ACC112 (cell line): Measurements from ENCODE around the gene C3orf22.

Experiments
- H2AFZ ChIP-seq: fragments of 200-600 bp; sonication (generic); one replicate; pipeline ENCODE4 v1.6.0; 2017; ENCODE audit warnings: antibody characterized with exemption, low read length; ENCODE audit not compliant: unreplicated experiment
- H3K27ac ChIP-seq: fragments of 200-600 bp; sonication (generic); 2 replicates; pipeline ENCODE4 v1.5.1; 2014; ENCODE audit warnings: low read depth, mild to moderate bottlenecking, antibody characterized with exemption, low read length, moderate library complexity
- H3K27me3 ChIP-seq: fragments of 200-600 bp; sonication (generic); 2 replicates; pipeline ENCODE4 v1.6.1; 2014; ENCODE audit warnings: mild to moderate bottlenecking, antibody characterized with exemption, low read length, moderate library complexity, mixed read lengths; ENCODE audit not compliant: insufficient read depth
- H3K36me3 ChIP-seq: fragments of 200-600 bp; sonication (generic); 2 replicates; pipeline ENCODE4 v1.6.1; 2016; ENCODE audit warnings: mild to moderate bottlenecking, antibody characterized with exemption, low read length, moderate library complexity, mixed read lengths; ENCODE audit not compliant: insufficient read depth
- H3K4me1 ChIP-seq: fragments of 200-600 bp; sonication (generic); one replicate; pipeline ENCODE4 v1.6.1; 2016; ENCODE audit warnings: low read length, mixed read lengths; ENCODE audit not compliant: insufficient read depth, unreplicated experiment, control insufficient read depth
- H3K4me3 ChIP-seq: fragments of 200-600 bp; sonication (generic); 2 replicates; pipeline ENCODE4 v1.5.1; 2014; ENCODE audit warnings: mild to moderate bottlenecking, low read depth, low read length
- H3K79me2 ChIP-seq: fragments of 200-600 bp; sonication (generic); one replicate; pipeline ENCODE4 v1.6.0; 2016; ENCODE audit warnings: low read length; ENCODE audit not compliant: control insufficient read depth, unreplicated experiment, insufficient read depth

C3orf22 gene

DNA sequence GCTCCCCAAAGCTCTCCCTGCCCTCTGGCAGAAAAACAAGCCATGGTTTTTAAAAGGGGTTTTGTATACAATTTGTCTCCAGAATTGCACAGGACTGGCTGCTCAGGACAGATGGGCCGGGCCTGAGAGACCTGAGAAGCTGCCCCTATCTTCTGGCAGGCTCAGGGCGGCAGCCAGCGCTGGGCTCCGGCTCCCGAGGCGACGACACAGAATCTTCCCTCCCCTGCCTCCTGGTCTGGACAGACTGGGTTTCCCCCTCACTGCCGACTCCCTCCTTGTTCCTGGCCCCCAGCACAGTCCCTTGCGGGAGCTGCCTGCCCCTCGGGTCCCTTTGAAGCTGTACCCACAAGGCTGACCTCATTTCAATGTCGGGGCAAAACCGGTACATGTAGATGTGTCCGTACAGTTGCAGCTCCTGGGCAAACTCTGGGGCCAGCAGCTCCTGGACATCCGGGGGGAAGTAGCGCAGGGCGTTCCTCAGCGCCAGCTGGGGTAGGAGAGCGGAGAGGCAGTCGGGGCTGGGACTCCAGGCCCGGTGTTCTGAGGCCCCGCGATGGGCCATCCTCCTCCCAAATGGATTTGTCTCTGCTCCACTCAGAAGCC is 48.3 kb downstream of the C3orf22 start:
- H3K4me3 ChIP-seq: no peak overlapping the region
- H2AFZ ChIP-seq: no peak overlapping the region
- no peak overlapping the region for H3K27ac ChIP-seq
- peaks cover 7% of the 10 kb centered on the region for H3K4me1 ChIP-seq
- no peaks in the 10 kb centered on the region for H3K79me2 ChIP-seq
- peaks cover 8% of the 10 kb centered on the region; the same call in 1 of the 2 replicates for H3K27me3 ChIP-seq
- H3K36me3 ChIP-seq: no peaks in the 10 kb centered on the region

GRCh38 chr3:126509597-126510307 is 49.0 kb downstream of the C3orf22 start:
- Histone ChIP-seq H3K79me2 (no peaks in the 10 kb centered on the region), H3K27ac (no peak overlapping the region), H2AFZ (no peak overlapping the region), H3K4me1 (peaks cover 7% of the 10 kb centered on the region), H3K4me3 (no peak overlapping the region), H3K36me3 (no peaks in the 10 kb centered on the region), H3K27me3 (peaks cover 14% of the 10 kb centered on the region)

GRCh38 chr3:126508564-126508964 is 50.2 kb downstream of the C3orf22 start:
- Histone ChIP-seq H3K4me3 (no peak overlapping the region), H2AFZ (no peak overlapping the region)

GRCh38 chr3:126507886-126508285 is 50.8 kb downstream of the C3orf22 start:
- peaks cover 7% of the 10 kb centered on the region for H3K4me1 ChIP-seq
- no peak overlapping the region for H2AFZ ChIP-seq
- H3K79me2 ChIP-seq: no peaks in the 10 kb centered on the region
- no peaks in the 10 kb centered on the region for H3K36me3 ChIP-seq
- no peak overlapping the region for H3K27ac ChIP-seq
- peaks cover 19% of the 10 kb centered on the region for H3K27me3 ChIP-seq
- no peak overlapping the region for H3K4me3 ChIP-seq

More at GRCh38 chr3:126508564-126508964, 50.2 kb downstream of the C3orf22 start:
- Histone ChIP-seq H3K36me3 (no peaks in the 10 kb centered on the region), H3K79me2 (no peaks in the 10 kb centered on the region), H3K27me3 (peaks cover 19% of the 10 kb centered on the region), H3K4me1 (peaks cover 7% of the 10 kb centered on the region), H3K27ac (no peak overlapping the region)

GRCh38 chr3:126503701-126504100 is 55.0 kb downstream of the C3orf22 start:
- Histone ChIP-seq H3K79me2 (no peaks in the 10 kb centered on the region), H3K4me3 (no peak overlapping the region), H3K27me3 (peaks cover 19% of the 10 kb centered on the region), H2AFZ (no peak overlapping the region), H3K4me1 (peaks cover 6% of the 10 kb centered on the region), H3K36me3 (no peaks in the 10 kb centered on the region), H3K27ac (no peak overlapping the region)

DNA sequence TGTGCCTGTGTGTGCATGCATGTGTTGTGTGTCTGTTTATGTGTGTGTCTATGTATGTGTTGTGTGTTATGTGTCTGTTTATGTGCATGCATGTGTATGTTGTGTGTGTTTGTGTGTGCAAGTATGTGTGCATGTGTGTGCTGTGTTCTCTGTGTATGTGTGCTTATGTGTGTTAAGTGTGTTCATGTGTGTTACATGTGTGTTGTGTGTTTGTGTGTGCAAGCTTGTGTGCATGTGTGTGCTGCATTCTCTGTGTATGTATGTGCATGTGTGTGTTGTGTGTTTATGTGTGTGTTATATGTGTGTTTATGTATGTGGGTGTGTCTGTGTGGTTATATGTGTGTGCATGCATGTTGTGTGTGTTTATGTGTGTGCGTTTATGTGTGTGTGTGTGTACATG is 56.1 kb downstream of the C3orf22 start:
- no peaks in the 10 kb centered on the region for H3K36me3 ChIP-seq
- H3K27me3 ChIP-seq: peaks cover 19% of the 10 kb centered on the region
- H3K79me2 ChIP-seq: no peaks in the 10 kb centered on the region
- H2AFZ ChIP-seq: no peak overlapping the region
- H3K4me3 ChIP-seq: no peak overlapping the region
- H3K27ac ChIP-seq: no peak overlapping the region
- H3K4me1 ChIP-seq: no peaks in the 10 kb centered on the region

DNA sequence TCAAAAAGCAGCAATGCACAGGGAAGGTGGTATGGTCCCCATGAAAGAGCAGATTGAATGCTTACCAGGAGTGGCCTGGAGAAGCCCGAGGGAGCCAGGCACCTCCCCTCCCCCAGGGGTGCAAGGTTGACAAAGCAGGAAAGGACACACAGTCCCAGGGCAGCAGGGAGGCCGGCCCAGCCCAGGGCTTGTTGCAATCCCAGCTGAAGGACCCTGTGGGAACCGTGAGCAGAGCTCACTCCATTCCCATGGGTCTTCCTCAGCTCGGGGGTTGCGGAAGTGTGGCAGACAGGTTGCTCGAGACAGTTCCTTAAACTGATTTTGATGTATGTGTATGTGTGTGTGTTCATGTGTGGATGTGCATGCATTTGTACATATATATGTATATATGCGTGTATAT is 57.0 kb downstream of the C3orf22 start:
- no peaks in the 10 kb centered on the region for H3K36me3 ChIP-seq
- H3K79me2 ChIP-seq: no peaks in the 10 kb centered on the region

DNA sequence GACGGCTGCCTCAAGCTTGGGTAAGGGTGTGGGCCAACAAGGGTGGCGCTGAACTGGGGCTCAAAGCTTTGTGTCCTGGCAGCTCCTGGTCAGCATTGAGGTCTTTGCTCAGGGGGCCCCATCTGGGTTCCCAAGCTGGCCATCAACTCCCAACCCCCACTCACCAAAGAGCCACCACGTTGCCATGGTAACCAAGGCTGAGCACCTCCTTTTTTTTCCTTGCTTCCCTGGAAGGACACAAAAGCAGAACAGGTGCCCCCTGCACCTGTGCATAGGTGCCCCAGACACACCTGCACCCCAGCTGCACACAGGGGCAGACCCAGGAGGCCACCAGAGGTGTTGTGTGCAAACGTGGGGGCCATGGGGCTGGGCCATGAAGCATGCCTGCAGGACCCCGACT is 57.7 kb downstream of the C3orf22 start:
- no peak overlapping the region for H3K4me3 ChIP-seq
- no peaks in the 10 kb centered on the region for H3K4me1 ChIP-seq
- H3K27me3 ChIP-seq: peaks cover 12% of the 10 kb centered on the region
- no peak overlapping the region for H2AFZ ChIP-seq
- no peaks in the 10 kb centered on the region for H3K79me2 ChIP-seq
- H3K27ac ChIP-seq: no peak overlapping the region
- no peaks in the 10 kb centered on the region for H3K36me3 ChIP-seq

More for the DNA sequence above, 57.0 kb downstream of the C3orf22 start:
- no peak overlapping the region for H2AFZ ChIP-seq
- no peak overlapping the region for H3K4me3 ChIP-seq
- no peaks in the 10 kb centered on the region for H3K4me1 ChIP-seq
- H3K27ac ChIP-seq: no peak overlapping the region
- H3K27me3 ChIP-seq: peaks cover 19% of the 10 kb centered on the region

DNA sequence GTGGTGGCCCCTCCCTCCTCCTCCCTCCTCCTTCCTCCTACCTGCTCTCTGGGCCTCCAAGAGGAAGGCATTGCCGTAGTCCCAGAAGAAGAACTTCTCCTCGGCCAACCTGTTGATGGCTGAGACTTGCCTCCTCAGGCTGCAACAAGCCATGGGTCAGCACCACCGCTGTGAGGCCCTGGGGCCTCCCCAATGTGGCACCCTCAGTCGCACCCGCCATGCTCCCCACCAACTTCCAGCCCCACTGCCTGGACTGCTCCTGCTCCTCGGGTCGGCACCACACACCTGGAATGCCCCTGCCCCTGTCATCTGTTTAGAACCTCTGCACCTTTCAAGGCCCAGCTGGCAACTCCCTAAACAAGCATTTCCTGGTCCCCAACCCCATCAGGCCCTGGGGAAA is 58.7 kb downstream of the C3orf22 start:
- no peaks in the 10 kb centered on the region for H3K4me1 ChIP-seq

More for the DNA sequence above, 58.7 kb downstream of the C3orf22 start:
- H3K27ac ChIP-seq: no peak overlapping the region
- H3K79me2 ChIP-seq: no peaks in the 10 kb centered on the region
- no peaks in the 10 kb centered on the region for H3K36me3 ChIP-seq
- peaks cover 8% of the 10 kb centered on the region for H3K27me3 ChIP-seq
- H2AFZ ChIP-seq: no peak overlapping the region
- no peak overlapping the region for H3K4me3 ChIP-seq
